ENCODE measurements around the gene ARHGAP19.

GRCh38 chr10:97338041-97338440 lies 45.6 kb upstream of the ARHGAP19 start:
- TF ChIP-seq CTCF (IDR thresholded peaks at IDR 0.05), result no peak
- TF ChIP-seq POLR2AphosphoS5 (IDR thresholded peaks at IDR 0.05), result no peak

All from sigmoid colon (tissue), 4 donors.